GM10266 (cell line): Measurements from ENCODE around the gene TERT.

Experiments
- DNase-seq: peaks from one replicate; pipeline ENCODE4 v3.0.0; 2012; ENCODE audit errors: extremely low spot score
- TF ChIP-seq, protein P1 (sequence below): IDR thresholded peaks from 2 replicates; pipeline ENCODE4 v1.5.1; 2012; ENCODE audit warnings: mild to moderate bottlenecking, low read depth; ENCODE audit not compliant: control insufficient read depth, insufficient read depth; ENCODE audit errors: missing control alignments

The TERT gene

DNA sequence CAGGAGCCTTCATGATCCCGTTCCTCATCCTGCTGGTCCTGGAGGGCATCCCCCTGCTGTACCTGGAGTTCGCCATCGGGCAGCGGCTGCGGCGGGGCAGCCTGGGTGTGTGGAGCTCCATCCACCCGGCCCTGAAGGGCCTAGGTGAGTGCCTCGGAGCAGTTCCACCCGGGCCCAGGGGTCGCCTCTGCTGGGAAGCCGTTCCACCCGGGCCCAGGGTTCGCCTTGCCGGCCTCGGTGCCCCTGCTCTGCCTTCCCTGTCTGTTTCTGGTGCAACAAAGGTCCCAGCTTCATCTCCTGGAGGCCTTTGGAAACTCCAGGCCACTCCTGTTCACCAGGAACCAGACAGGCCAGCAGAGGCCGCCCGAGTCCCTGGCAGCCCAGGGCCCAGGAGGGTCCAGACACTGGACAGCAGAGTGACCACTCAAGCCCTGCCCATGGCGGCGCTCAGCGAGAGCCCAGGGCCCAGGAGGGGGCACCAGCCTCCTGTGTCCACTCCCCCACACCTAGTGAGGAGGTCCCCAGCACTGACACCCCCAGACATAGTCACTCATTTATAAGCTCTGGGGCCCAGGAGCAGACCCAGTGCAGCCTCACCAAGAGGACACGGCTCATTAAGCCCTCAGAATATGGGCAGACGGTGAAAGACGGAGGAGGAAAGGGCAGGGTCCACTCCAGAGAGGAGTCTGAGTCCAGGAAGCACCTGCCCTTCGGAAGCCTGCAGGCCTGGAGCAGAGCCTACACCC is 86.0 kb downstream of the TERT start:
- peak; percentile 62 for DNase-seq
- TF ChIP-seq, protein P1, sequence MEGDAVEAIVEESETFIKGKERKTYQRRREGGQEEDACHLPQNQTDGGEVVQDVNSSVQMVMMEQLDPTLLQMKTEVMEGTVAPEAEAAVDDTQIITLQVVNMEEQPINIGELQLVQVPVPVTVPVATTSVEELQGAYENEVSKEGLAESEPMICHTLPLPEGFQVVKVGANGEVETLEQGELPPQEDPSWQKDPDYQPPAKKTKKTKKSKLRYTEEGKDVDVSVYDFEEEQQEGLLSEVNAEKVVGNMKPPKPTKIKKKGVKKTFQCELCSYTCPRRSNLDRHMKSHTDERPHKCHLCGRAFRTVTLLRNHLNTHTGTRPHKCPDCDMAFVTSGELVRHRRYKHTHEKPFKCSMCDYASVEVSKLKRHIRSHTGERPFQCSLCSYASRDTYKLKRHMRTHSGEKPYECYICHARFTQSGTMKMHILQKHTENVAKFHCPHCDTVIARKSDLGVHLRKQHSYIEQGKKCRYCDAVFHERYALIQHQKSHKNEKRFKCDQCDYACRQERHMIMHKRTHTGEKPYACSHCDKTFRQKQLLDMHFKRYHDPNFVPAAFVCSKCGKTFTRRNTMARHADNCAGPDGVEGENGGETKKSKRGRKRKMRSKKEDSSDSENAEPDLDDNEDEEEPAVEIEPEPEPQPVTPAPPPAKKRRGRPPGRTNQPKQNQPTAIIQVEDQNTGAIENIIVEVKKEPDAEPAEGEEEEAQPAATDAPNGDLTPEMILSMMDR, result peak; percentile 37

DNA sequence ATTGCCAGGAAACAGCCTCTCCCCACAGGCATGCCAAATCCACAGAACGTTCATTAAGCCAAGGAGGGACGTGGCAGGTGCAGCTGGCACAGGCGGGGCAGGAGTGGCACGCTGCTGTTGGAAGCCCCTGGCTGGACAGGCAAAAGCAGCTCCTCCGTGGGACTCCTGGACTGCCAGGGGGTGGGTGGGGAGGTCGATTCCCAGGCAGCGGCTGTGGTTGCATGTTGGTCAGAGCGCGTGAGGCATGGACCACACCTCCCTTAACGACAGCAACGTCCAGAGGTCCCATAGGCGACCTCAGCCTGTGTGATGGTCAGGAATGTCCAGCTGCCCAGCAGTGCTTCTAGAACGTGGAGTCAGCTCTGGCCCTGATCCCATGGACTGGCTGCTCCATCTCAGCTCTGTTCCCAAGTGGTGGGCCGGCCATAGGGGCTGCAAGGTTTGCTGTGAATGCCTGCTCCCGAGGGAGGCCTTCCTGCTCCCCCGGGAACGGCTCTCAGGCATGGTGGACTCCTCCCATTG is 86.6 kb downstream of the TERT start:
- TF ChIP-seq, protein P1, result no peak
- DNase-seq, result no peak

DNA sequence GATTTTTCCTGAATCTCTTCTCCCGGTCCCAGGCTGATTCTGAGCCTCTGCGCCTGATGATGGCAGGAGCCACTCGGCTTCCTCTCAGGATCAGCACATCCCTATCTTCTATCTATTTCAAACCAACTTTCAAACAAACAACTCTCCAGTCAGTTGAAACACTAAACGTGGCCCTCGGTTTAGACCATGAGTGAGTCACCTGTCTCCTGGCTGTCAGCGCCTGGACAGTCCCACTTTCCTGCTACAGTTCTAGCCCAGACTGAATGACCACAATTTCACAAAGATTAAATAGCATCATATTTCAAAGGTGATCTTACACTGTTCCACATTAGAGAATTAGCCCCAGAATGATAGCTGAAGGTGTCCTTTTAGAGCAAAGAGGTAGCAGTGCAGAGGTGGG is 87.3 kb downstream of the TERT start:
- TF ChIP-seq, protein P1, result no peak

DNA sequence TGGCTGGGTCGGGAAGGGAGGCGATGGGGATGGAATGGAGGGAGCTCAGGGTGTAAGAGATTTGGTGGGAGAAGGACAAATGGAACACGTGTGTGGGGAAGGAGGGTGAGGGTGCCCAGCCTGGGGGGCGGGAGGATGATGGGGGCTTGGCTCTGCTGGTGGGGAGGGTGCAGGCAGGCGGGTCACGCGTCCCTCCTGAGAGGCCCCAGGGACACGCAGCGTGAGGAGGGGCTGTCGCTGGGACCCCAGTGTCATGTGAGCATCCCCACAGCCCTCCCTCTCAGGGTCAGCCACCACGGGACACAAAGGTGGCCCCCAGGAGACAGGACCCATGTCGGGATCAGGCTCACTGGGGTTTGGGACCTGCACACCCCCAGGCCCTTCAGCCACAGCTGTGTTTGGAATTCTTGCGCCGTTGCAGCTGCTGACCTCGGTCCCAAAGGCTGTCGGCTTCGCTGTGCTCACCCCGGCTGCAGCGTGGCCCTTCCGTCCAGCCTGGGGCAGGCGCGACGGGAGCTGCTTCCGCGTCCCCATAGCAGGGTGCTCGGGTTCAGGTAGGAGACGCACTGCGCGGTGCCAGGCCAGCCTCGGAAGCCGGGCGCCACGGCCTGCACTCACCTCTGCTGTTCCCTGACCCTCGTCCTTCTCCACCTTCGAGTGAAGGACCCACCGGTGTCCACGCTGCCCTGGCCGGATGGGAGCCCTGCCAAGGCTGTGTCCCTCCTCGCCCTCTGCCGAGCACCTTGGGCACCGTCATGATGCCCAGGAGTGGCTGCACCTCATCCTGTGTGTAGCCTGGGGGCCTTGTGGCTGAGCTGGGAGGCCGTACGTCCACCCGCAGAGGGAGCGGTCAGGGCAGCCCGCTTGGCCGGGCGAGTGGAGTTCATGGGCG is 88.1 kb downstream of the TERT start:
- DNase-seq, result no peak
- TF ChIP-seq, protein P1, result no peak

More for the DNA sequence above, 87.3 kb downstream of the TERT start:
- no peak for DNase-seq

DNA sequence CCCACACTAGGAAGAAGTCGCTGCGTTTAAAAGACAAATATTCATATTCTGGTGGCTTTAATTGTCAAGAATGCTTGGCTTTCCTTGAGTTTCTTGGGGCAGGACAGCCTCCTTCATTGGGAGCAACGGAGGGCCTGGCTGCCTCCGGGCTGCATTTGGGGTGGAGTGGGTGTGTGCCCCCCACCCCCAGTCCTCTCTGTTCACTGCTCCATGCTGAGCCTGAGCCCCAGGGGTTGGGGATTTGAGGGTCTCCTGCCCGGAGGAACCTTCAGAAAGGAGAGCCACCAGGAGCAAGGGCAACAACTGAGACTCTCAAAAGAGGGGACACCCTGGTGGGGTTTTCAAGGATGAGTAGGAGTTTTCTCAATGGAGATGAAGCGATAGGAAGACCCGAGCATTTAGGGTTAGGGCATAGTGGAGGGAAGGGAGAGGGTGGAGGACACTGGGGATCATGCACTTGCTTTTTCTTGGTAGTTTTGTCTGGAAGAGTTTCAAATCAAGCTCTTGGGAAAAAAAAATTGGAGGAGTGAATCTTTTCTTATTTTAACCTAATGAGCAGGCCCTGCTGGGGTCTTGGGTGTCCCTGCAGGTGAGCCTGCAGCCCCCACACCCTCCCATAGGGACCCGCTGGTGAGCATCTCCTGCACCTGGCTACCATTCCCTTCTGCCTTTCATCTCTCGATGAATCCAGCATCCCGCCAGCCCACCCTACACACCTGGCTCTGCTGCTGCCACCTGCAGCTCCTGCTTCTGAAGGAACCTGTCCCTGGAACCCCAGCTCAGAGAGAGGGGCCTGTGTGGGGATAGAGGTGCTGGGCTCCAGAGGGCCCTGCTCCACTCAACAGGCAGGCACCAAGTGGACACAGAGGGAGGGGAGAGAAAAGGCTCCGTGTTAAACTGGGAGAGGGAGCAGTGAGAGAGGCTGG is 89.3 kb downstream of the TERT start:
- DNase-seq, result no peak
- TF ChIP-seq, protein P1, result no peak

DNA sequence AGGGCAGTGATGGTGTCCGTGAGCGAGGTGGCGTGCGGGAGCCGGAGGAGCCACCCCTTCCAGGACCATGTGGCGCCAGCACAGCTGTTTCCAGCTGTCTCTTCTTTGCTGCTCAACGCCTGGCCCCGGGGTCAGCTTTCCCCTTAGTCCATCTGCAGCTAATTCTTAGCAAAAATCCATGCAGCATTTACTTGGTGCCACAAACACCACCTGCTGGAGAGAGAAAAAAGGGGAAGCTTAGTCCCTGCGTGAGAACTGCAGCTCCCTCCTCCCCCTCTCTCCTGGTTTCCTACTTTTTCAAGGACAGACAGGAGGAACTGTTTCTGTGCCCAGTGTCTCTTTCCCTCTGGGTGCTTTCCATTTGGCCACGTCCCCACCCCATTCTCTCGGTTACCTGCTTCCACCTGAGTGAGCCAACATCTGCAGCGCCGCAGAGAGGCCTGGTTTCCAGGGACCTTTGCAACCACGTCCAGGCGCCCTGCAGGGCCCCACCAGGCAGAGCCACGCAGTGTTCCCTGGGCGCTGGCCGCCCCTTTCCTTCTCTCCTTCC is 90.1 kb downstream of the TERT start:
- TF ChIP-seq, protein P1, result no peak
- DNase-seq, result no peak
